DMS 273 (cell line): ENCODE data around the gene LRRC3C.
"Not testable (repeated sequence)": the region's sequence is repeated elsewhere in the genome, so short reads cannot be mapped to it uniquely, and the experiment has no call there.

Source experiments
- DNase-seq: peaks from one replicate; lab custom pipeline; 2025; ENCODE audit not compliant: unreplicated experiment; lab: John Stamatoyannopoulos, UW

The LRRC3C gene

DNA sequence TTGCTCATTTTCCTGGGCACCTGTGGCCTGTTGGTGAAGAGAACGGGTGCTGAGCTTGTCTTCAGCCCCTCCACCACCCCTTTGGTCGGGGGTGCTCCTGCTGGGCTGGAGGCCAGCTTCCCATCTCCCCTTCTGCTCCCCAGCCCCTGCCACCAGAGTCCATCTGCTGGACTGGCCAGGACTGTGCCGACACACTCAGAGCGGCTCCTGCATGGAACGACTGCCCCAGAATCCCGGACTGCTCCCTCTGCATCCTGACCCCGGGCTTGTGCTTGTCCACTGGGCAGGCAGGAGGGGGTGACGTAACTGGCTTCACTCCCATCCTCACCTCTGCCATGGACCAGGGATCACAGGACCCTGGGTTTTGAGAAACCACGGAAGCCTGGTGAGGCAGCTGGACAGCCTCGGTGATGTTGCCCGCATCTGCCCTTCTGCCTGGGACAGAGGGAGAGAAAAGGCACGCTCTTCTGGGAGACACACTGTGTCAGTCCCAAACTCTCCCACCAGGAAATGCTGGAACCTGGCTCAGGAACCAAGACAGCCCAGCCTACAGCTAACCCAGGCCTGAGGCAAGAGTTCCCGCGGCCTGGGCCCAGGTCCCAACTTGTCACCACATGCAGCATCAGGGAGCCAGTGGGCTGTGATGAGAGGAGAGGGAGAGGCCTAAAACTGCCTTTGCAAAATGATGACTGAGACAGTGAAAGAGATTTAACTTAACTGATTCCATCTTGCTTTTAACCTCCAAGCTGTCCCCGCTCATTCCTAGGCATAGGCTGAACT lies 19.2 kb downstream of the LRRC3C start:
- DNase-seq = no peak

DNA sequence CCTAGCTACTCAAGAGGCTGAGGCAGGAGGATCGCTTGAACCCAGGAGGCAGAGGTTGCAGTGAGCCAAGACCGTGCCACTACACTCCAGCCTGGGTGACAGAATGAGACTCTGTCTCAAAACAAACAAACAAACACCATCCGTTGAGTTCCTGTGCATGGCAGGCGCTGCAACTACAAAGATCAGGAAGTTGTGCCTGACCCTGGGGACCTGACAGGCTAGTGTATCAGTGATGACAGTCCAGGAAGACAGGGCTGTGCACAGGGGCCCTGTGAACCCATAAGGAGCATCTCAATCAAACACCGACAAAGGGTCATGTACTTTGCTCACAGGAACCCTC lies 20.9 kb downstream of the LRRC3C start:
- not testable (repeated sequence) for DNase-seq

- DNase-seq = no peak
These were observed 21.5 kb downstream of the LRRC3C start for GRCh38 chr17:39949028-39949427.

DNA sequence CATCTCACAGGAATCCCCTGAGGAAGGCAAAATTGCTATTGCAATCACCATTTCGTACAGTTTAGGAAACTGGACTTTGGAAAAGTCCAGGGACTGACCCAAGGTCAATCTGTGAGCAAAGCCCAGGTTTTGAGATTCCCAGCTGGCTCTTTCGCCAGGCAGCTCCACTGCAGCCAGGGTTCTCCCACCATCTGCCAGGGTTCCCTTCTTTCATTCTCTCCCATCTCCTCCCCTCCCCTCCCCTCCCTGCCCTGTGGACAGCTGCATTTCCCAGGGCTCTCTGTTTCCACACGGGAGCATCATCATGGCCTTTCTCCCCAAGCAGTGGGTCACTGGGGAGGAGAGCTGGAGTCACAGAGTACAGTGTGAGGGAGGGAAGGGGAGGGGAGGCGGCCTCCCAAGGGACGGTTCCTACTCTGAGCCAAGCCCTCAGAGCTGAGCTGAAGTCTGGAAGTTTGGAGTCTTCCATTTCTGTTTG lies 23.4 kb downstream of the LRRC3C start:
- peak; percentile 81 for DNase-seq

DNA sequence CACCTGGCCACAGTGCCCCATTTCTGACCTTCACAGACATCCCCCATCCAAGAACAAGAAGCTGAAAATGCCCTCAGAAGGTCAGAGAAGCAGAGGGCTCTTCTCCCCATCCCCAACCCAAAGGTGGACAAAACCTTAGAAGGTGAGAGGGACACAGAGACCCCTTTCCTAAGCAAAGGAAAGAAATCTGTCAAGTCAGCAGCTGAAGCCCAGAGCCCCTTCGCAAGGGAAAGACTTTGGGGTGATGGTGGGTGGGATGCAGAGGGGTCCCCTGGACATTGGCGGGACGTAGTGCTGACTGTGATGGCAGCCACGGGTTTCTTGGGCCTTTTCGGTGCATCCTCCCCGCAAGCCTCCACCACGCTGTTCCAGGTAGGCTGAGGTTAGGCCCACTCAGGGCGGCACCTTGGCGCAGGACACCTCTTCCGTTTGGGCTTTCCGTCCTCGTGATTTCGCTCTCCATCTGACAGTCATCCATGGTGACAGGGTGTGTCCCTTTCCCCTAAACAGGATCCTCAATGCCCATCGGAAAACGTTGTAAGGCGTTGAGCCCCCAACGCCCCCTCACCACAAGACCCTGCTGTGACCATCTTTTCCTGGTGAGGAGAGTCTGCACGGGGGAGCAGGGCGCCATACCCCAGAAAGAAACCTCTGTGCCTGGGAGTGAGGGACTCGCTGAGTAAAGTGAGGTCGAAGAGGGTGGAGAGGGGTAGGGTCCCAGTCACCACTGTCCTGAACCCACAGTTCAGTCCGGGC lies 24.6 kb downstream of the LRRC3C start:
- DNase-seq = no peak

DNA sequence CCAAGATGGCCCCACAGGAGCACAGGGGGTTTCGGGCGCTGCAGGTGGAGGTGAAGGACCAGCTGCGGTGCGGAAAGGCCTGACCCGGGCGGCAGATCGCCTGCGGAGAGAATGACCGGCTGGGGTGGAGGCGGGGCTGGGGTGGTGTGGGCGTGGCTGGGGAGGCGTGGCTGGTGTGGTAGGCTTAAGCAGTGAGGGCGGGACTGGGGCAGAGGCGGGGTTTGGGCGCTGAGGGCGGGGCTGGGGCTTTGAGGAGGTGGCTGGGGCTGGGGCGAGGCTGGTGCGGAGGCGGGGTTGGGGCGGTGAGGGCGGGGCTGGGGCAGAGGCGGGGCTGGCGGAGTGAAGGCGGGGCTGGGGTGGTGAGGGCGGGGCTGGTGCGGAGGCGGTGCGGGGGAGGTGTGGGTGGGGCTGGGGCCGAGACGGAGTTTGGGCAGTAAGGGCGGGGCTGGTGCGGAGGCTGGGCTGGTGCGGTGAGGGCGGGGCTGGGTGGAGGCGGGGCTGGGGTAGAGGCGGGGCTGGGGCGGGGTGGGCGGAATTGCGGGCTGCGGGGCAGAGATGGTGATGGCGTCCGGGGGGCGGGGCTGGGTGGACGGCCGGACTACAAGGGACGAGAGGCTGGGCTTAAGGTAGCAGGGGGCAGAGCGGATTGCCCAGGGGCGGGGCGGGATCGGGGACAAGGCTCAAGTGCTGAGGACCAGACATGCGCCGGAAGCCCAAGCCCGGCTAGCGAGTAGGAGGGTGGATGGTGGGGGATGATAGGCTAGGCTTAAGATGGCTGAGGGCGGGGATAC lies 25.3 kb downstream of the LRRC3C start:
- peak; percentile 96 for DNase-seq

- no peak for DNase-seq
These were observed 25.9 kb downstream of the LRRC3C start for GRCh38 chr17:39953471-39953888.

GRCh38 chr17:39954876-39955275 lies 27.3 kb downstream of the LRRC3C start:
- DNase-seq = no peak

- DNase-seq = no peak
These were observed 28.2 kb downstream of the LRRC3C start for GRCh38 chr17:39955726-39956225.

GRCh38 chr17:39960524-39961041 lies 33.1 kb downstream of the LRRC3C start:
- DNase-seq = no peak

GRCh38 chr17:39962642-39963220 lies 35.2 kb downstream of the LRRC3C start, which contains the start of gene GSDMA:
GSDMA (plus strand) TSS chr17:39963004; CDS start chr17:39965688, 2,684 bp downstream.
- no peak for DNase-seq

GRCh38 chr17:39963829-39964228 lies 36.3 kb downstream of the LRRC3C start:
- DNase-seq = no peak

DNA sequence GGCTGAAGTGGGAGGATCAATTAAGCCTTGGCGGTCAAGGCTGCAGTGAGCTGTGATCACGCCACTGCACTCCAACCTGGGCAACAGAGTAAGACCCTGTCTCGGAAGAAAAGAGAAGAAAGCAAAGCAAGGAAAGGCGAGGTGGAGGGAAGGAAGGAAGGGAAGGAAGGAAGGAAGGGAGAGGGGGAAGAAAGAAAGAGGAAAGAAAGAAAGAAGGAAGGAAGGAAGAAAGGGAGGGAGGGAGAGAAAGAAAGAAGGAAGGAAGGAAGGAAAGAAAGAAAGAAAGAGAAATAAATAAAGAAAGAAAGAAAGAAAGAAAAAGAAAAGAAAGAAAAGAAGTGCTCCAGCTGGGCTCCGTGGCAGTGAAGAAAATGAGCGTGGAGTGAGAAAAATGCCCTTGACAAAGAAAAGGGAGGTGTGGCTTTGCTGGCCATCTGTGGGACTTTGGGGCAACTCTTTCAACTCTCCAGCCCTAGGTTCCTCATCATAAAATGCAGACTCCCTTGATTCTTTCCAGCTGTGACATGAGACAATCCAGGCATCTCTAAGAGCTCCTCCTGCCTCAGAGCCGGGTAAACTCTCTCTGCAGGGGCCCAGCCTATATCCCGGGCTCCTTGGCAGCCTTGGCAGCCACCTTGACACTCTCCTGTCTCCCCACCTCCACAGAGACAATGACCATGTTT lies 37.6 kb downstream of the LRRC3C start:
- no peak for DNase-seq

DNA sequence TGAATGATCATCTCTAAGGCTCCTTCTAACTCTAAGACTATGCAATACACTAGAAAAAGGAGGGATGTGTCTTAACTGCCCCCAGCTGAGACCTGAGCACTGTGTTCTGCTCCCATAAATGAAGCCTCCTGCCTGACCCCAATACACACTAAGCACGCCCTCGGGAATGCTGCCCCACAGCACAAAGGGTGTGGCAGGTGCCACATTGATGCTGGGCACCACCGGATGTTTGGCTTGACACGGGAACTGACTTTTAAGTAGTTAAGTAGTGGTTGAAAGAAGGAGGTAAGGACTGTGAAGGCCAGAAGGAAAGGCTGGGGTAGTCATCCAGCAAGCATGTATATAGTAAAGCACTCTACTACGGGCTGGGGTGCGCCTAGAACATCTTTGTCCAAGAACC lies 39.2 kb downstream of the LRRC3C start:
- no peak for DNase-seq

- DNase-seq = no peak
These were observed 41.2 kb downstream of the LRRC3C start for GRCh38 chr17:39968761-39969160.

- no peak for DNase-seq
These were observed 41.8 kb downstream of the LRRC3C start for GRCh38 chr17:39969375-39969774.

- DNase-seq = no peak
These were observed 42.7 kb downstream of the LRRC3C start for GRCh38 chr17:39970157-39970692.

DNA sequence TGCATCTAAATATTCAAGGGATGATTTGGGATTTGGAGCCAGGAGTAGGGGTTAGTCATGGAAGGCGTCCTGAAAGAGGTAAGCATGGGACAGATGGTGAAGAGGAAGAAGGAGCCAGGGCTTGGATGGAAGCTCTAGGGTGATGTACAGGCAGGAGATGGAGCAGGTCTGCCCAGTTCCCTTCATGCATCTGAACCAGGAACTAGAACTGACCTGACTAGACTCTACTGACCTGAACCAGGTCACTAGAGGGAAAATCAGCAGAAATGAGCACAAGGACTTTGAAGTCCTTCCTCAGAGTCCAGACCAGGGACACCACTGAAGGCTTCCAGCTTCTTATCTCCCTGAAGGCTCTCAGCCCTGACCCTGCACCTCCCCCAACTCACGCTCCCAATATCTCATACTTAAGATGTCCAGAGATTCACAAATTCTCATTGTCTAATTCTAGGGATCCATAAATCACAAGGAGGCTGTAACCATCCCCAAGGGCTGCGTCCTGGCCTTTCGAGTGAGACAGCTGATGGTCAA lies 43.6 kb downstream of the LRRC3C start:
- DNase-seq = no peak

- DNase-seq = no peak
These were observed 44.7 kb downstream of the LRRC3C start for GRCh38 chr17:39972271-39972670.

DNA sequence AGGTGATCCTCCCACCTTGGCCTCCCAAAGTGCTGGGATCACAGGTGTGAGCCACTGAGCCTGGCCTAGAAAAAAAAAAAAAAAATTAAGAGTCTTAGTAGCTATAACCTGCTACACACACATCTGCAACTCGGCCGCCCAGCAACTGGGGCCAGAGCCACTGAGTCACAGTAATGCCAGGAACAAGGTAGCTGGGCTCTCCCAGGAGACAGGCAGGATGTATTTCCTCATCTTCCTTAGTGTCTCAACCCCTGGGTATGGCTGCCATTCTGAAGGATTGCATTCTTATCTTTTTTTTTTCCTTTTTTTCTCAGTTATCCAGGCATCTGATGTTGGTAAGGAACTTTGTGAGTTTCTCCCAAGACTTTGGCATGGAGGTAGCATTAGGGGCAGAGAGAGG lies 46.0 kb downstream of the LRRC3C start:
- no peak for DNase-seq
